Gastrocnemius medialis (tissue), 4 donors: Measurements from ENCODE around the gene TAF11L14.
"Not testable (repeated sequence)": the region's sequence is repeated elsewhere in the genome, so short reads cannot be mapped to it uniquely, and the experiment has no call there.

ENCODE experiments used
- CTCF ChIP-seq, 5 experiments: fragments of 450-650 bp in 3 of 5; fragments of 200-600 bp in 2 of 5; sonication (generic) in 2 of 5; IDR thresholded peaks in 4 of 5; conservative IDR thresholded peaks in 1 of 5; 1 replicate in 4 of 5; 2 replicates in 1 of 5; pipeline ENCODE4 v1.5.1; 2016 to 2019; ENCODE audit warnings: antibody characterized with exemption in 5 of 5, mild to moderate bottlenecking in 3 of 5, moderate library complexity in 3 of 5
- POLR2A ChIP-seq, 2 donors: fragments of 450-650 bp; IDR thresholded peaks; one replicate each; pipeline ENCODE4 v1.6.1; 2017; ENCODE audit warnings: antibody characterized with exemption in 2 of 2, mild to moderate bottlenecking in 2 of 2, moderate library complexity in 2 of 2

GRCh38 chr5:17585658-17586057 lies 48.6 kb upstream of the TAF11L14 start, which contains the start of gene TAF11L7:
- not testable (repeated sequence) for TF ChIP-seq CTCF (IDR thresholded peaks at IDR 0.05 in 4 of 5, conservative IDR thresholded peaks at IDR 0.05 in 1 of 5); POLR2A (IDR thresholded peaks at IDR 0.05)
